IMR-90 (cell line): ENCODE data around the gene AP2A1. TPM values are rescaled to one million over a fixed set of nuclear protein-coding genes. Genes with fewer than 3 reads are reported as not detected.

Experiments
- ATAC-seq: fragments of 200-7000 bp; cut with Tn5 transposase; 2 replicates; pipeline ENCODE4 v1.9.1; 2020; ENCODE audit warnings: low read depth, mild to moderate bottlenecking, moderate library complexity
- BruUV-seq: library from RNA; stranded (reverse); fragments of 400-500 nt; replicated peaks from 2 replicates; lab custom pipeline; 2021; lab: Mats Ljungman, UMichigan
- CTCF ChIA-PET: fragments of 300-600 bp; formaldehyde crosslinking; extraction: SDS; loops from one replicate; lab custom pipeline; 2021; ENCODE audit warnings: antibody characterized with exemption; lab: Yijun Ruan, JAX
- POLR2A ChIA-PET: fragments of 300-600 bp; sonication (Branson Sonifier 250); formaldehyde crosslinking; loops from one replicate; lab custom pipeline; 2022; ENCODE audit warnings: antibody characterized with exemption; ENCODE audit not compliant: unreplicated experiment; lab: Charles Lee
- DNase-seq: peaks from one replicate; pipeline ENCODE4 v3.0.0; 2013
- H2AFZ ChIP-seq: replicated peaks from 2 replicates; pipeline ENCODE3; 2013; ENCODE audit warnings: low read length, mild to moderate bottlenecking; ENCODE audit not compliant: poor library complexity
- H2AK5ac ChIP-seq: 2 replicates; pipeline ENCODE4 v1.6.1; 2013; ENCODE audit warnings: low read depth, low read length, inconsistent platforms
- H2AK9ac ChIP-seq: replicated peaks from 2 replicates; pipeline ENCODE3; 2013; ENCODE audit warnings: mild to moderate bottlenecking, low read depth, low read length, moderate library complexity; ENCODE audit not compliant: poor library complexity
- H2BK120ac ChIP-seq: 2 replicates; pipeline ENCODE4 v1.6.1; 2013; ENCODE audit warnings: low read depth, low read length, inconsistent platforms
- H2BK15ac ChIP-seq: 3 replicates; pipeline ENCODE4 v1.6.1; 2013; ENCODE audit warnings: low read depth, low read length, inconsistent platforms
- H2BK20ac ChIP-seq: 2 replicates; pipeline ENCODE4 v1.6.1; 2013; ENCODE audit warnings: low read depth, mild to moderate bottlenecking, inconsistent platforms, low read length, moderate library complexity
- H2BK5ac ChIP-seq: 2 replicates; pipeline ENCODE4 v1.6.1; 2013; ENCODE audit warnings: mild to moderate bottlenecking, low read depth, low read length, inconsistent platforms; ENCODE audit not compliant: poor library complexity, severe bottlenecking
- H3K14ac ChIP-seq: replicated peaks from 2 replicates; pipeline ENCODE4 v1.6.1; 2013; ENCODE audit warnings: low read depth, low read length, inconsistent platforms
- H3K18ac ChIP-seq: 2 replicates; pipeline ENCODE4 v1.6.1; 2013; ENCODE audit warnings: low read depth, low read length, control low read depth
- H3K23ac ChIP-seq: 2 replicates; pipeline ENCODE4 v1.6.1; 2013; ENCODE audit warnings: low read depth, low read length, inconsistent platforms
- H3K27ac ChIP-seq: 2 replicates; pipeline ENCODE4 v1.5.1; 2013; ENCODE audit warnings: mild to moderate bottlenecking, control low read depth, low read length; ENCODE audit not compliant: insufficient read depth
- H3K27me3 ChIP-seq: 2 replicates; pipeline ENCODE4 v1.6.1; 2013; ENCODE audit warnings: low read length; ENCODE audit not compliant: control insufficient read depth, insufficient read depth
- H3K36me3 ChIP-seq: 2 replicates; pipeline ENCODE4 v1.6.1; 2013; ENCODE audit warnings: low read length, mixed read lengths; ENCODE audit not compliant: control insufficient read depth, insufficient read depth
- H3K4ac ChIP-seq: 2 replicates; pipeline ENCODE4 v1.6.1; 2013; ENCODE audit warnings: low read depth, low read length, inconsistent platforms
- H3K4me1 ChIP-seq: 2 replicates; pipeline ENCODE4 v1.6.1; 2013; ENCODE audit warnings: low read length, mixed read lengths; ENCODE audit not compliant: control insufficient read depth, insufficient read depth
- H3K4me2 ChIP-seq: 2 replicates; pipeline ENCODE4 v1.6.1; 2013; ENCODE audit warnings: low read depth, mild to moderate bottlenecking, control low read depth, low read length, moderate library complexity
- H3K4me3 ChIP-seq: 2 replicates; pipeline ENCODE4 v1.5.1; 2013; ENCODE audit warnings: low read depth, mild to moderate bottlenecking, control low read depth, low read length, moderate library complexity; ENCODE audit not compliant: insufficient read depth
- H3K56ac ChIP-seq: 2 replicates; pipeline ENCODE4 v1.6.1; 2013; ENCODE audit warnings: low read length, inconsistent platforms; ENCODE audit not compliant: insufficient read depth; ENCODE audit errors: extremely low read depth
- H3K79me1 ChIP-seq, 2 experiments: 2 replicates each; pipeline ENCODE4 v1.6.1; 2013; ENCODE audit warnings: low read length in 2 of 2, inconsistent platforms in 1 of 2, low read depth in 1 of 2
- H3K9ac ChIP-seq: 2 replicates; pipeline ENCODE4 v1.6.1; 2013; ENCODE audit warnings: low read depth, low read length, control low read depth
- H3K9me1 ChIP-seq: 2 replicates; pipeline ENCODE4 v1.6.1; 2013; ENCODE audit warnings: low read length, inconsistent platforms; ENCODE audit not compliant: insufficient read depth
- H3K9me3 ChIP-seq: 2 replicates; pipeline ENCODE4 v1.6.1; 2013; ENCODE audit warnings: low read length; ENCODE audit not compliant: control insufficient read depth, insufficient read depth
- H4K20me1 ChIP-seq: 2 replicates; pipeline ENCODE4 v1.6.1; 2013; ENCODE audit warnings: low read length, inconsistent platforms; ENCODE audit not compliant: insufficient read depth
- H4K5ac ChIP-seq: 2 replicates; pipeline ENCODE4 v1.6.1; 2013; ENCODE audit warnings: mild to moderate bottlenecking, low read depth, low read length, control low read depth
- H4K8ac ChIP-seq, 2 experiments: 2 replicates each; pipeline ENCODE4 v1.6.1; 2013; ENCODE audit warnings: low read depth in 2 of 2, low read length in 2 of 2, control low read depth in 1 of 2, inconsistent platforms in 1 of 2
- H4K91ac ChIP-seq: 2 replicates; pipeline ENCODE4 v1.6.1; 2013; ENCODE audit warnings: low read depth, low read length, inconsistent platforms; ENCODE audit not compliant: insufficient read depth
- CEBPB ChIP-seq: IDR thresholded peaks from 2 replicates; pipeline ENCODE4 v1.6.1; 2012; ENCODE audit warnings: low read depth, low read length, improper control_type of control experiment
- MAFK ChIP-seq: IDR thresholded peaks from 2 replicates; pipeline ENCODE4 v1.6.1; 2012; ENCODE audit warnings: low read depth, low read length, improper control_type of control experiment
- MXI1 ChIP-seq: IDR thresholded peaks from 2 replicates; pipeline ENCODE4 v1.6.1; 2012; ENCODE audit warnings: low read depth, mild to moderate bottlenecking, low read length, moderate library complexity, borderline replicate concordance
- RCOR1 ChIP-seq: IDR thresholded peaks from 2 replicates; pipeline ENCODE4 v1.6.1; 2012; ENCODE audit warnings: mild to moderate bottlenecking, low read length, improper control_type of control experiment; ENCODE audit not compliant: insufficient replicate concordance
- SMC3 ChIP-seq: fragments of 150-350 bp; IDR thresholded peaks from 2 replicates; pipeline ENCODE4 v1.6.1; 2016; ENCODE audit warnings: low read depth, mild to moderate bottlenecking, antibody characterized with exemption, low read length, moderate library complexity
- WGBS, 2 experiments: methylation state at CpG; one replicate each; pipeline versions ENCODE4 v1.1.5 to v1.1.7; 2013; ENCODE audit warnings: missing lambda C conversion rate in 2 of 2; ENCODE audit not compliant: insufficient read length in 1 of 2; ENCODE audit errors: extremely low coverage in 2 of 2; 5-methylcytosine and 5-hydroxymethylcytosine counted together
- dilution Hi-C: fragments of 300-500 bp; cut with HindIII; formaldehyde crosslinking; loops from one replicate; pipeline ENCODE4 v1.14.3; 2018; ENCODE audit warnings: low sequenced_read_pairs; ENCODE audit not compliant: unreplicated experiment
- in situ Hi-C: fragments of 300-500 bp; cut with MboI; formaldehyde crosslinking; loops from 3 replicates; pipeline ENCODE4 v1.14.3; 2019; ENCODE audit warnings: low sequenced_read_pairs, inconsistent platforms, mixed read lengths
- intact Hi-C: fragments of 100-400 bp; cut with micrococcal nuclease; formaldehyde crosslinking; loops from 2 replicates; pipeline ENCODE4 v1.10.0; 2022
- polyA plus RNA-seq, 3 experiments: library from polyadenylated mRNA; depleted of rRNA; stranded (reverse); fragments of >200 nt; gene quantifications; 2 replicates each; pipeline ENCODE4 v1.2.3, GENCODE V29; 2012; ENCODE audit warnings: low replicate concordance in 1 of 3
- total RNA-seq: library from RNA; depleted of rRNA; stranded (reverse); fragments of >200 nt; gene quantifications from 2 replicates; pipeline ENCODE4 v1.2.3, GENCODE V29; 2012

The AP2A1 gene
- total and polyA plus RNA-seq, 2 of the 4 experiments (the other 2 are of a cell fraction): 40.7 to 122 TPM

- H2BK20ac ChIP-seq: no peak overlapping the region
- H3K9me3 ChIP-seq: no peaks in the 10 kb centered on the region
- H3K27ac ChIP-seq: no peak overlapping the region
- intact Hi-C loops (no loop called here), dilution Hi-C loops (no loop called here), in situ Hi-C loops (no loop called here)
- no peak overlapping the region for H3K56ac ChIP-seq
- H2BK15ac ChIP-seq: no peak overlapping the region
- H3K18ac ChIP-seq: no peak overlapping the region
- POLR2A ChIA-PET: no interaction called here
- H3K27me3 ChIP-seq: no peaks in the 10 kb centered on the region
- no peak overlapping the region for H3K4me3 ChIP-seq
- no peak overlapping the region for H2AK5ac ChIP-seq
- H3K9me1 ChIP-seq: peaks cover 3% of the 10 kb centered on the region; the same call in 1 of the 2 replicates
- no peak overlapping the region for H4K8ac ChIP-seq
- H3K4ac ChIP-seq: no peak overlapping the region
- peak overlapping the region; percentile 42 for H2AK9ac ChIP-seq
- H3K4me1 ChIP-seq: peaks cover 6% of the 10 kb centered on the region
- H3K79me1 ChIP-seq: peaks cover 22 to 77% of the 10 kb centered on the region in 2 experiments
- TF ChIP-seq MXI1 (no peak), SMC3 (no peak), CEBPB (no peak), MAFK (no peak), RCOR1 (no peak)
- H3K4me2 ChIP-seq: no peak overlapping the region
- no peak overlapping the region for H4K91ac ChIP-seq
- no peak overlapping the region for H3K23ac ChIP-seq
- DNase-seq: no peak
- 80% methylated on average over 3 of the region's 12 CpGs; no CpG with 5 or more reads in 1 of the 2 experiments for WGBS, 2 experiments
- BruUV-seq: no TSS peak
- peaks cover 24% of the 10 kb centered on the region for H3K36me3 ChIP-seq
- H3K9ac ChIP-seq: no peak overlapping the region
- H4K5ac ChIP-seq: no peak overlapping the region
- CTCF ChIA-PET: no interaction called here
- H2BK5ac ChIP-seq: no peak overlapping the region
- ATAC-seq: no peak
- no peak overlapping the region for H2AFZ ChIP-seq
- H2BK120ac ChIP-seq: no peak overlapping the region
- H3K14ac ChIP-seq: no peak overlapping the region
- peaks cover 29% of the 10 kb centered on the region for H4K20me1 ChIP-seq
Measured at GRCh38 chr19:49823472-49823871, 56.7 kb downstream of the AP2A1 start.
